GM19099 (cell line): ENCODE measurements around the gene C1S.

Source experiments
- POLR2A ChIP-seq: IDR thresholded peaks from 3 replicates; pipeline ENCODE4 v1.6.1; 2011; ENCODE audit warnings: low read depth; ENCODE audit not compliant: insufficient read length; ENCODE audit errors: extremely low read depth

C1S gene

DNA sequence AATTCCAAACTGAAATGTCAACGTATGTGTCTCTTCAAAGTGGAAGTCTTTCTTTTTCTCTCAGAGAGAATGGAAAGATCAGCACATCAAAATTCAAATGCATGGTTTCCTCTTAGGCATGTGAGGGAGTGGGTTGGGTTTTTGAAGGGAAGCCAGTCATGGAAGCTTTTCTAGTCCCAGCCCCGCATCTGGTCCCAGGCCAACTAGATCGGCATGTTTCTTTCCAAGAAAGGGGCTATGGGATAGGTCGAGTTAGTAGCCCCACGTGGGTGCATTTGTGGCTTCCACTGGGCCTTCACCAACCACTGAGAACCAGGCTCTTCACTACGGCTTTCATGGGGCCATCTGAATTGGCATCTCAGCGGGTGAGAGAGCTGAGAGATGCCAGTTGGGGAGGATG lies 6.6 kb downstream of the C1S start:
- TF ChIP-seq POLR2A, result no peak

- no peak for TF ChIP-seq POLR2A
Measured at GRCh38 chr12:7068240-7068993, 7.9 kb downstream of the C1S start.

DNA sequence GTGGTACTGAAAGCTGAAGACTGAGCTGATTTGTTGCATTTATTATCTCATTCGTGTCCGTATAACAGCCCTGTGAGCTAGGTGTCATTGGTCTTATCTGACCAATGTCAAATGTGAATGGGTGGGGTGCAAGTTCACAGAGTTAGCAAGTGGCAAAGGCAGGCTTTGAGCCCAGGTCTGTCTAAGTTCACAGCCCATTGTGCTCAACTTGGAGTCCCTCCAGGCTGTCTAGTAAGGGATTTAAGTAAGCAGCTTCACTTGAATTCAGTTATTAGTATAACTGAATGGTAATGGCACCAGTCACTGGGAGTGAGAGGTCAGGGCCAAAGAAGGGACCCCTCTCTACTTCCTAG lies 8.5 kb downstream of the C1S start:
- no peak for TF ChIP-seq POLR2A

DNA sequence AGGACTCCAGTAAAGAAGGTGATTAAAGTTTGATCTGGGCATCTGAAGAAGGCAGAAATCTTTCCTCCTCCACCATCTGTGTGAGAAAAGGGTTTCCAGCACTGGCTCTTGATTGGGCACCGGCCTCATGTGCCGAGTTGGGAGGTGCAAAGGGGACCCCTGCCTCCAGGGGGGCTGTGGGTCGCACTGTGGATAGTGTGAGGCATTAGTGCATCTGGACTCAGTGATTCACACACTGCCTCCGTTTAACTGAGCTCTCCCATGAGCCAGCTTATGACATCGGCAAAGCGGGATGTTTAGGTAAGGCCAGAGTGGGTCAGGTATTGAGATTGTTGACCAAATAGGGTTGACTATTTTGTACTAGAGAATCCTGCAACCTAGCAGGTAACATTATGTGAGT lies 8.9 kb downstream of the C1S start:
- TF ChIP-seq POLR2A, result no peak

DNA sequence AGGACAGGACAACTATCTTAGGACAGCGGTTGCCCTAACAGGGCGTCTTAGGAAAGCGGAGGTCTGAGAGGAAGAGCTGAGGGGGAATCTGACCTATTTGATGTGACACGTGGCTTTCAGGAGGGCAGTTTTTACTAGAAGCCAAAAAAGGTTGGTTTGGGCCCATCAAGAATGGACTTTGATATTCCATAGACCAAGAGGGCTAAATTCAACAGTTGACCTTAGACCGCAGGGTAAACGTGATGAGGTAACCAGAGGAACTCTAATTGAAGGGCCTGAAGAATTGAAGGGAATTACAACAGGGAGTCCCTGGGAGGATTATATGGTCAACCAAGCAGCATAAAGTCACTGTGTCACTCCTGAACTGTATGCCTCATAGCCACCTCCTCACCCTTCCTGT lies 11.5 kb downstream of the C1S start:
- no peak for TF ChIP-seq POLR2A

GRCh38 chr12:7072554-7072953 lies 12.0 kb downstream of the C1S start:
- TF ChIP-seq POLR2A, result no peak

GRCh38 chr12:7073946-7074345 lies 13.4 kb downstream of the C1S start:
- no peak for TF ChIP-seq POLR2A

GRCh38 chr12:7075518-7075917 lies 15.0 kb downstream of the C1S start:
- TF ChIP-seq POLR2A, result no peak

DNA sequence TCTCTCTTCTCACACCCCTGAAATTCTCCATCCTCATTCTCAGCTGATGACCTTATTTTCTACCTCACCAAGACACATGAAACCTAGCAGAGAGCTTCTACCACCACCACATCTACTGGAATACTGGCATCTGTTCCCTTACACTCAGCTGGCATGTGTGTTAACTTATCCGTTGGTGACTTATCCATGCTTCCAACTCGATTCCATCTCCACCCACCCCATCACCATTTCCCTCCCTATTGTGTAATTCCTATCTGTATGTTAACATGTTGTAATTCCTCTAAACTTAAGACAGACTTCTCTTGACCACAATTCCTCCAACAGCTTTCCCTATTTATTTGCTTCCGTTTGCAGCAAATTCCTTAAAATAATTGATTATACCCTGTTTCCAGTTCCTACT lies 15.4 kb downstream of the C1S start:
- TF ChIP-seq POLR2A, result no peak

GRCh38 chr12:7076493-7076892 lies 16.0 kb downstream of the C1S start:
- no peak for TF ChIP-seq POLR2A

GRCh38 chr12:7078163-7078562 lies 17.6 kb downstream of the C1S start:
- no peak for TF ChIP-seq POLR2A

GRCh38 chr12:7079826-7080125 lies 19.3 kb downstream of the C1S start:
- TF ChIP-seq POLR2A, result no peak

DNA sequence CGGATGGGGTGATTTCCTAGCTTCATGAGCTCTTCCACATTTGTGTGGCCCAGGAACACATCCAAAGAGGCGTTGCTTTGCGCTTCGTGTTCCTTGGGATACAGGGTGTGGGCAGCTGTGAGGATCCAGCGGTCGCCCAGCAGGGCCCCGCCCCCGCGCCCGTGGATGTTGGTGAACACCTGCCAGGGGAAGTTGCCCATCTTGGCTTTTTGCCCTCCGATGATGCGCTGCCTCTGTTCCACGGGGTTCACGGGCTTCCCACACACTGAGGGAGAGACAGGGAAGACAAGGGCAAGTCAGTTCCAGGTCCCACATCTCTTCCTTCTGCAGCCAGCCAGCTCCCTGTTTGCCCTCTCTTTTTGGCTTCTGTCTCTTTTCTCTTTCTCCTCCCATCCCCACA lies 20.5 kb downstream of the C1S start:
- no peak for TF ChIP-seq POLR2A

DNA sequence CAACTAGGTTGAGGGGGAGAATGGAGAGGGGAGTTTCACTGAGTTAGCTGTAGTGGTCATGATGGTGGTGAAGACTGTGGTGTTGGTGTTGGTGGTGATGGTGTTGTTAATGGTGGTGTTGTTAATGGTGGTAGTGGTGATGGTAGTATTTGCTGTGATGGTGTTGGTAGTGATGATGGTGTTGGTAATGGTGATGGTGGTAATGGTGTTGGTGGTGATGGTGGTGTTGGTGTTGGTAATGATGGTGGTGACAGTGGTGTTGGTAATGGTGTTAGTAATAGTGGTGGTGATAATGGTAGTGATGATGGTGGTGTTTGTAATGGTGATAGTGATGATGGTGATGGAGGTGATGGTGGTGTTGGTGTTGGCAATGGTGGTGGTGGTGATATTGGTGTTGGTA lies 22.6 kb downstream of the C1S start:
- TF ChIP-seq POLR2A, result no peak

GRCh38 chr12:7089196-7089871 lies 28.8 kb downstream of the C1S start:
- TF ChIP-seq POLR2A, result no peak

- TF ChIP-seq POLR2A, result no peak
Measured at GRCh38 chr12:7090222-7090998, 29.9 kb downstream of the C1S start.

DNA sequence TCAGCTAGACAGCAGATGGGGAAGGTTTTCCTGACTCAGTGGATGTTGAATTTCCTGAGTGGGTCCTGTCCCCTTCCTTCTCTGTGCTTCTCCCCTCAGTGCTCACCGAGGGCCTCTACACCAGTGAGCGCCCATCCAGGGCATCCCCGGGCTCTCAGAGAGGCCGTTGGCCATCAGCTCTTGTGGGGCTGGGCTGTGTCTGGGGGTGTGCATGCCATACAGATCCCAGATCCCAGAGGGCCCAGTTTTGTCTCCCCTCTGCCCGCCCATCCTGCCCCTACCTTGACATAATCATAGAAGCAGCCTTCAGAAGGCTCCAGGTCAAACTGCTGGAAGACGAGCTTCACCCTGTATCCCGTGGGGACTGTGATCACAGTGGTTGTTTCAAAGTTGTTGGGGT lies 30.7 kb downstream of the C1S start:
- no peak for TF ChIP-seq POLR2A

GRCh38 chr12:7091660-7092228 lies 31.2 kb downstream of the C1S start:
- TF ChIP-seq POLR2A, result no peak
